Suppressor macrophage (primary cell): ENCODE data around the gene GTPBP3.
"Not testable (repeated sequence)": the region's sequence is repeated elsewhere in the genome, so short reads cannot be mapped to it uniquely, and the experiment has no call there.

Experiments
- DNase-seq, 4 experiments: peaks; one replicate each; pipeline ENCODE4 v3.0.0-alpha.2; 2020 to 2022

GTPBP3 gene

DNA sequence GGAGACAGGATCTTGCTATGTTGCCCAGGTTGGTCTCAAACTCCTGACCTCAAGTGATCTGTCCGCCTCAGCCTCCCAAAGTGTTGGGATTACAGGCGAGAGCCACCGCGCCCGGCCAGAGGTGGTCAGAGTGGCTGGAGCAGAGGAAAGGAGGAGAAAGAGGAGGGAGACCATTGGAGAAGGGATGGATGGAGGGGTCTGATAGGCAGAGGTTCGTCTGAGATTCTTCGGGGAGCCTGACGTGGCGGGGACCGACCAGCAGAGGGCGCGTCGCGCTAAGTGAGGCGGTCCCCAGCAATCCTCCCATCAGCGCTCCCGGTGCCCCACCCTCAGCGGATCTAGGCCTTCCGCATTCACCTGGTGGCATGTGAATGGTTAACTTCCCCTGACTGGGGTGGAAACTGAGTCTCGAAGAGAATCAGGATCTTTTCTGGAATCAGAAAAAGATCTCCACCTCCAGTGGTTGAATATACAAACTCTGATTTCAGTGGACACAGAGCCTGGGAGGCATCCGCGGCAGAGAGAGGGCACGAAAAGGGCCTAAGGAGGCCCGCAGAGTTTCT is 8.8 kb downstream of the GTPBP3 start:
- DNase-seq = peak; percentile 70 to 90 (median 87)

DNA sequence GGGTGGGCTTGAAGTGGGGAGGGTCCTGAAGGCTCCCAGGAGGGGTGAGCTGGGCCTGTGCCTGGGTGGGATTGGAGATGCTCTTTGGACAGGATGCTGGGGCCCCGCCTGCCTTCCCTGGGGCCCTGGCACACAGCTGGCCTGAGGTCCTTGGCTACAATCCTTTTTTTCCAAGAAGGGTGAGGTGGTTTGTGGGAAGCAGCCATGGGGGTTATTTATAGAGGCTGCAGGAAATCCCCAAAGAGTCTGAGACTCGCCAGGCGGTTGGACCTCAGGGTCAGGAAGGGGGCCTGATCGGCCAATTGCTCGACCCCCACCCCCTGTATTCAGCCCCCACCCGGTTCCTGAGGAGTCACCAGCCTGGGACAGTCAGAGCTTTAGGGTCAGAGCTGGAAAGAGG is 10.0 kb downstream of the GTPBP3 start:
- no peak for DNase-seq

DNA sequence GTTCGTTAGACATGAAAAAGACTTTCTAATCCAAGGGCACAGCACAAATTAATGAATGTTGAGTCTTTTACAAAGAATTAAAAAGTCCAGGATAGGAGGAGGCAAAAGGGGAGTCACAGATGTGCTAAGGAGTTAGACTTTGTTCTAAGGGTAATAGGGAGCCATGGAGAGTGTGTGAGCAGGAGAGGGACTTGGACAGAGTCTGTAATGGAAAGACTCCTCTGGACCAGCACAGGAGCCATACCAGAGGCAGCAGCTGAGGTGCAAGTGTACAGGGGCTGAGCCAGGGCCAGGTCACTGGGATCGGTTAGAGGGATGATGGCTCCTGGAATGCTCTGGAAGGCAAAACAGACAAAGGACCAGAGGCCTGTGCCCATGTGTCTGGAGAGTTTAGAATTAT is 10.5 kb downstream of the GTPBP3 start:
- DNase-seq = no peak

DNA sequence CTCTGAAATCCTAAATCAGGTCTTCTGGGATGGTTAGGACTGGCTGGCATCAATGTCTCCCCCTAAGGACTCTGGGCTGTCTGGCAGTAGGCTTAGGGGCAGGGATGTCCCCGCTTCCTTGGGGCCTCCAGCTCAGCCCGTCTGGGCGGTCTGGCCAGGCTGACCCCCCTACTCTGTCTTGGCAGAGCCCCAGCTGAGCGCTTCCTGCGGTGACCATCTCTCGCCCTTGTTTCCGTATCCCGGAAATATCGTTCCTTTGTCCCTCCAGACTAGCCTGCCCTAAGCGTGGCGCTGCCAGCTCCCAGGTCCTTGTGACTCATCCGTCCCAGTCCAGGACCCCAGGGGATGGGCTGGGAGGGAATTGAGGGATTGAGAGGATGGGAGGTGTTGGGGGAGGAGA is 11.3 kb downstream of the GTPBP3 start:
- DNase-seq = peak in 3 of 4 experiments; percentile 12 to 23 (median 22)

DNA sequence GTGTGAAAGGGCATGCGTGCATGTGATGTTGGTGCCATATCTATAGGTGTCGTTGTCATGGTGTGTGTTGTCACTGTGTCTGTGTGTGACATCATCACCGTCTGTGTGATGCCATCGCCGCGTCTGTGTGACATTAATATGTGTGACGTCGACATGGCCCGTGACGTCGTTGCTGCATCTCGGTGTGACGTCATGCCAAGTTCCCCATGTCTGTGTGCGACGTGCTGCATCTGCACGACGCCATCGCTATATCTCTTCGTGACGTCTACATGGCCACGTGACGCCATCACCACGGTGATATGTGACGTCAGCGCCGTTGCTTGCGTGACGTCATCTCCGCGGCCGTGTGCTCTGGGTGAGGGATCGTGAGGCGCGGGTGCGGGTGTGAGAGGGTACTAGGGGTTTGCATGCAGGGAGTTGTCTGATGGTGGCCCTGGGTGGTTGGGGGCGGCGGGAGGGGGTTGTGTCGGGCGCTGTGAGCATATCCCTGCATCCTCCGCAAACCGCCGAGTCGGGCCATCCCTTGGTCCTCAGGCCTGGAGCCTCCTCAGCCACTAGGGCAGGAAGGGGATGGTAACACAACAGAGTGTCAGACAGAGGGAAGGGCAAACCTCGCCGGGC is 14.6 kb downstream of the GTPBP3 start:
- DNase-seq = no peak

DNA sequence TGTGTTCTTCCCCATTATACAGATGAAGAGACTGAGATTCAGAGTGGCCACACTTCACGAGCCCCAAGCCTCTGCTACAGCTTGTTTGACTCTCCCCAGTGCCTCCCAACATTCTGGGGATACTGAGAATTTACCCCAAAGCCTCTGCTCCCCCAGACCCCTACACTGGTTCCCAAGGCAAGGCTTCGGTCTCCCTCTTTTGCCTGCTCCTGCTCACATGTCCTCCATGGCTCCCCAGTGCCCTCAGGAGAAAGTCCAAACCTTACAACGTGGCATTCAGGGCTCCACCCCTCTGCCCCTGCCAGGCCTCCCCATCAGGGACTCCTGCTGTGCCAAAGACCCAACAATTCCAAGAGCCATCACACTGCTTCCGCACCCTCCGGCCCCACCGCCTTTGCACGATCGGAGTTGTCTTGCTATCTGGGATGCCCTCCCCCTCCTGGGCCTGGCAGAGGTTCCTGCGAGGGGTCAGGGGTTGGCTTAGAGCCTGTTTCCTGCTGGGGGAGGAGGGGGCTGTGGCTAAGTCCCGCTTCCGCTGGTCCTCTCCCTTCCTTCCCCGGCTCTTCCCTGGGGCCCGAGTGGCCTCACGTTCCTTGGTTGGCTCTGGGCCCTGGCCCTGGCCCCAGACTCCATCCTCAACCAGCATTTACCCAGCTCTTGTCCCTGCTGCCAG is 15.4 kb downstream of the GTPBP3 start:
- no peak for DNase-seq

DNA sequence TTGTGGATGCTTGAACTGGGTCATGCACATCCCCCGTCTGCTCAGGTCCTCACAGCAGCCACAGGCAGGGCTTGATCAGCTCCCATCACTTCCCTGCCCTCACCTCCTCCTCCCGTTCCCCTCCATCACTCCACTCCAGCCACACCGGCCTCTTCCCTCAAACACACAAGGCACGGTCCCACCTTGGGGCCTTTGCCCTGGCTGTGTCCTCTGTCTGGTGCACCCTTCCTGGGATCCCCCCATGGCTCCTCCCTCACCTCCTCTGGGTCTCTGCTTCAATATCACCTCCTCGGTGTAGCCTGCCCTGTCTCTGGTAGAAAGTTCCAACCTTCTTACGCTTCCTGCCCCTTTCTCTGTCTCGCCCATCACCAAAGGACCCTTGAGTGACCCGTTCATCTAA is 16.0 kb downstream of the GTPBP3 start:
- no peak for DNase-seq

DNA sequence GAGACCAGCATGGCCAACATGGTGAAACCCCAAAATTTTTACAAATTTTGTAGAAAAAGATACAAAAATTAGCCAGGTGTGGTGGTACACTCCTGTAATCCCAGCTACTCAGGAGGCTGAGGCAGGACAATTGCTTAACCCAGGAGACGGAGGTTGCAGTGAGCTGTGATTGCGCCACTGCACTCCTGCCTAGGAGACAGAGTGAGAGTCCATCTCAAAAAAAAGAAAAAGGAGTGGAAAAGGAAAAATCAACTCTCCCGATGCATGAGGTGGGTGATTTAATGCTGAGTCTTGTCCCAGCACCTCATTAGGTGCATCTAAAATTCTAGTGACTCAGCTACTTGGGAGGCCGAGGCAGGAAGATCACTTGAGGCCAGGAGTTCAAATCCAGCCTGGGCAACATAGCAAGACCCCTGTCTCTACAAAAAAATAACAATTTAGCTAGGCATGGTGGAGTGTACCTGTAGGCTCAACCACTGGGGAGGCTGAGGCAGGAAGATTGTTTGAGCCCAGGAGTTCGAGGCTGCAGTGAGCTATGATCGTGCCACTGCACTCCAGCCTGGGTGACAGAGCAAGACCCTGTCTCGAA is 19.8 kb downstream of the GTPBP3 start:
- DNase-seq = no peak

DNA sequence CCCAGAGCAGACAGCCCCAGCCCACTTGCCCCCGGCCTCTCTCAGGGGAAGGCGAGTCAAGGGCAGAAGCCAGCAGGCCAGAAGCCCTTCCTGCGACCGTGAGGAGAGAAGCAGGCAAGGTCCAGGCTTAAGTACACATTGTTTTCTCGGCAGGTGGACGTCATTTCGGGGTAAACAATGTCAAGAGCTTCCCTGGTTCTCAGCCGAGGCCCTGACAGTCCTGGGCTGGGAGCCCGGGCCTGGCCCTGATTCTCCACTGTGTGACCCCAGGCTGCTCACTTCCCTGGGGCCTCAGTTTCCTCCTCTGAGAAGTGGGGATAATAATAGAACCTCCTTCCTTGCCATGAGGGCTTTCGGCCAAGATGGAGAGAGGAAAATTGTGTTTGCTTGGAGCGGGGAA is 20.4 kb downstream of the GTPBP3 start:
- DNase-seq = no peak

DNA sequence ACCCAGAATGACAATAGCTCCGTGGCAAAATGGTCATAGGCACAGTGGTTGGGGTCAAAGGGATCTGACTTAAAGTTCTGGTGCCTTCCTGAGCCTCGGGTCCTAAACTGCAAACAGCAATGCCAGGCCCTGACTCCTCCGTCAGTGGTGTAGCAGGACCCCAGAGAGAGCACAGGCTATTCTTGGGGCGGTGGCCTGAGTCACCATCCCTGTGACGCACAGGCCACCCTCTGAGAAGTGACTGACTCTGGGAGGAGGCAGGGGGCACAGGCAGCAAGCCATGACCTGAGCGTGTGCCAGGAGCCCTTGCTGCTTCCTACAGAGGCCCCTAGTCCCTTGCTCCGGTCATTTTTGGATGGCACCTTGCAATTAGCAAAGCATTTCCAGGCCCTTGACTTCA is 21.0 kb downstream of the GTPBP3 start:
- DNase-seq = no peak

DNA sequence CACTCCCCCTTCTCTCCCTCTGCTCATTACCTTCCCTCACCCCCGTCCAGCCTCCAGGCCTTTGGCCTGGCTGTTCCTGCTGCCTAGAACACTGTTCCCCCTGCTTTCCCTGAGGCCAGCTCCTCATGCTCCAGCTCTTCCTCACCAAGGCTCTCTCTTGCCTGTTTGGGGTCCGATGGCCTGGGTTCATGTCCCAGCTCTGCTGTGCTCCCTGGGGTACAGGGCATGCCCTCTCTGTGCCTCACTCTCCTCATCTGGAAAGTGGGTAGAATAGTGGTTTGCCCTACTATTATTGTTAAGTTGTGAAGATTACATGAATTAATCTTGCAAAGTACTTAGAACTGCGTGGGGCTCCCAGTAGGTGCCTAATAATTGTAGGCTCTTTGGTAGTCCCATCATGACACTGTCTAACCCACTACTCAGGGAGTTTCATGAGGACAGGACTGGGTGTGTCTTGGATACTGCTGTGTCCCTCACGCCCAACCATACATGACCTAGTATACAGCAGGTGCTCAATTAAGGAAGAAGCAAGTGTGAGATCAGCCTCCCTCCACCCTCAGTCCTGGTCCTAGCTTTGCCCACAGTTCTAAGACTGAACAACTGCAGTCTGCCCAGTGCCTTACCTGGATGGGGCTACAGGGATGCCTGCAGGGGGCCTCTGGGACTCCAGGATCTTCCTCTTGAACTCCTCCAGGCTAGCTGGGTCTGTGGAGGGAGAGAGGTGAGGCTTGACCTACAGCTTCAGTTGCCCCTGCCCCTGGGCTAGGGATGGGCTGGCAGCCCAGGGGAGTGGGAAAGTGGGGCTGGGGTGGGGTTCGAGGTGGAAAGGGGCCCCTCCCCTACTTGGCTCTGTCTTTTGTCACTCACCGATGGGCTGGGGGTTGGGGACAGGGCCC is 22.8 kb downstream of the GTPBP3 start:
- no peak for DNase-seq

DNA sequence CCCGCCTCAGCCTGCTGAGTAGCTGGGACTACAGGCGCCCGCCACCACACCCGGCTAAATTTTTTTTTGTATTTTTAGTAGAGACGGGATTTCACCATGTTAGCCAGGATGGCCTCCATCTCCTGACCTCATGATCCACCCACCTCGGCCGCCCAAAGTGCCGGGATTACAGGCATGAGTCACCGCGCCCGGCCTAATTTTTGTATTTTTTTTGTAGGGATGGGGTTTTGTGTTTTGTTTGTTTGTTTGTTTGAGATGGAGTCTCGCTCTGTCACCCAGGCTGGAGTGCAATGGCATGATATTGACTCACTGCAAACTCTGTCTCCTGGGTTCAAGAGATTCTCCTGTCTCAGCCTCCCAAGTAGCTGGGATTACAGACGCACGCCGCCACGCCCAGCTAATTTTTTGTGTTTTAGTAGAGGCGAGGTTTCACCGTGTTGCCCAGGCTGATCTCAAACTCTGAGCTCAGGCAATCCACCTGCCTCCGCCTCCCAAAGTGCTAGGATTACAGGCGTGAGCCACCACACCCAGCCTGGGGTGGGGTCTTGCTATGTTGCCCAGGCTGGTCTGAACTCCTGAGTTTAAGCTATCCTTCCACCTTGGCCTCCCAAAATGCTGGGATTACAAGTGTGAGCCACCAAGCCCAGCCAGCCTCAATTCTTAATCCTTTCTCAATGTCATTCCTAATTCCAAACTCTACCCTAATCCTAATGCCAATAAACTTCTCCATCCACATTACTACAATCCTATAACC is 26.7 kb downstream of the GTPBP3 start:
- DNase-seq = not testable (repeated sequence)

DNA sequence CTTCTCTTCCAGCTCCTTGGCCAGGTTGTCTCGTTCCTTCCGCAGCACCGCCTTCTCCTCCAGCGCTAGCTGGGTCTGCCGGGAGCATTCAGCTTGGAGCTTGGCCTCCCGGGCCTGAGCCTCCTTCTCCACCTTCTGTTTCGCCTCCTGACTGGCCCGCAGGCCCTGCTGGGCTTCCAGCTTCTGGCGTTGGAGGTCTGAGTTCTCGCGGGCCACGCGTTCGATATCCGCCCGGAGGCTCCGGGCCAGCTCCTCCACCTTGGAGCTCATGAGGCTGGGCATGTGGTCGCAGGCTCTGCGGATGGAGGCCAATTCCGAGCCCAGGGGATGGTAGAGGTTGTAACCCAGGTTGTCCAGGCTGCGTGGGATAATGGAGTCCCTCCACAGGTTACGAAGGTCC is 28.0 kb downstream of the GTPBP3 start:
- no peak for DNase-seq

DNA sequence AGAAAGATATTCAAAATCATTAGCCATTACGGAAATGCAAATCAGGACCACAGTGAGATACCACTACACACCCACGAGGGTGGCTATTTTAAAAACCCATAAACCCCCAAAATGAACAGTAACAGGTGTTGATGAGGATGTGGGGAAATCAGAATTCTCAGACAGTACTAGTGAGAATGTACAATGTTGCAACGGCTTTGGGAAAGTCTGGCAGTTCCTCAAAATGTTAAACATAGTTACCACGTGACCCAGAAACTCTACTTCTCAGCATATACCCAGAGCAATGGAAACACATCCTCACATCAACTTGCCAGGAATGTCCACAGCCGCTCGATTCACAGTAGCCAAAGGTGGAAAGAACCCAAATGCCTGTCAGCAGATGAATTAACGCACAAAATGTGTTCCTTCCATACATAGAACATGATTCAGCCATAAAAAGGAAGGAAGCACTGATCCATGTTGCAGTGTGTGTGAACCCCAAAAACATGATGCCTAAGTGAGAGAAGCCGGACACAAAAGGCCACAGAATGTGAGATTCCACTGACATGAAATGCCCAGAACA is 32.8 kb downstream of the GTPBP3 start:
- peak; percentile 74 to 91 (median 84) for DNase-seq

DNA sequence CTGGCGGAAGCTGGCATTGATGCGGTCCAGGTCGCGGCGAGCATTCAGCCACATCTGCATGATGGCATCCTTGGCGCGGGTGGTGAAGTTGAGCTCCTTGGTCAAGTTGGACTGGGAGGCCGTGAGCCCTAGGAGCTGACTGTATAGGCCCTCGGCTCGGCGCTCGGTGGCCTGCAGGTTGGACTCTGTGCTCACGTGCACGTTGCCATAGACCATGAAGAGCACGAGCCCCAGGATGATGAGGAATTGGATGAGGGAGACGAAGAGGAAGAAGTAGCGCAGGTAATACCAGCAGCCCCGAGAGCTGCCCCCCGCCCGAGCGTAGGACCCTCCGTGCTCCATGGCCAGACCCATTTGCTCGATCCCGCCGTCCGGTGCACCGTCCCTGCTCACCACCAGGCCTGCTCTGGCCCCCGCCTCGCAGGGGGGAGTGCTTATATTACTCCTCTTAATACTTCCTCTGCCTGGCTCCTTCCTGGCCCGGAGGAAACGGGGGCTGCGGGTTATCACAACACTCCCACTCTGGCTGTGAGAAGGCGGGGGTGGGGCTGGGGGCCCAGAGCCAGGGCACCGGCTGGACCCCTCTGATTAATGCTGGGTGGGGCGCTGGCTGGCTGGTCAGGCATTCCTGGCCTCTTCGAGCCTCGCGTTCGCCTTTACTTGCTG is 39.7 kb downstream of the GTPBP3 start, which contains the start of gene PLVAP:
TSS of gene PLVAP (minus strand) at position 408 of the 666 bp plus-strand sequence. CDS start at position 354, 54 bp downstream.
- peak in 3 of 4 experiments; percentile 17 to 59 (median 28) for DNase-seq

DNA sequence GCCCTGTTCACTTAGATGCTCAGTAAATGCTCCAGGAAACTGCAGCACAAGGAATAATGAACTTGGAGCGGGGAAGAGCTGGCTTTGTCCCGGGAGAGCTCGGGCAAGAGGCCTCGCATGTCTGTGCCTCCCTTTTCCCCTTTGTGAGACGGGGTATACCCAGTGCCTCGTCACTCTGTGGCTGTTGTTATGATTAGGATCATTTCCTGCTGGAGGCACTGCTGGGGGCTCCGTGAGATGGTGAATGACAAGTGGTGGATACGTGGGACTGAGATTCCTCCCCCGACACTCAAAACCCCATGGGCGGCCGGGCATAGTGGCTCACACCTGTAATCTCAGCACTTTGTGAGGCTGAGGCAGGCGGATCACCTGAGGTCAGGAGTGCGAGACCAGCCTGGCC is 40.9 kb downstream of the GTPBP3 start:
- DNase-seq = no peak

DNA sequence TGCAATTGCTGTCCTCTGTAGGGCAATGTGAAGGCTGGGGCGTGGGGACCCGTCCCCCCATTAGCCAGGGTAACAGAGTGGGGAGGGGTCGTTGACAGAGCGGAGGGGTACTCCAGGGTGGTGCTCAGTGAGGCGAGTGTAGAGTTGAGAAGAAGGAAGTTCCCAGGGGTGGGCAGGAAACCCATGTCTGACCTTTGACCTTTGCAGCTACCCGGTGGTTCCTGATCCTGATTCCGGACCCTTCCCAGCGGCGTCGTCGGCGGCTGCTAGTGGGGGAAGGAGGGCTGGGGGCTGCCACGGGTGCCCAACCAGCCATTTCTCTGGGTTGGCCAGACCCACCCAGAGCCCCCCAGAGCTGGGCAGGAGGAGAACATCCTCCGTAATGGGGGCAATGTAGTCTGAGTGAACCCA is 41.9 kb downstream of the GTPBP3 start:
- peak in 3 of 4 experiments; percentile 37 to 53 (median 50) for DNase-seq

DNA sequence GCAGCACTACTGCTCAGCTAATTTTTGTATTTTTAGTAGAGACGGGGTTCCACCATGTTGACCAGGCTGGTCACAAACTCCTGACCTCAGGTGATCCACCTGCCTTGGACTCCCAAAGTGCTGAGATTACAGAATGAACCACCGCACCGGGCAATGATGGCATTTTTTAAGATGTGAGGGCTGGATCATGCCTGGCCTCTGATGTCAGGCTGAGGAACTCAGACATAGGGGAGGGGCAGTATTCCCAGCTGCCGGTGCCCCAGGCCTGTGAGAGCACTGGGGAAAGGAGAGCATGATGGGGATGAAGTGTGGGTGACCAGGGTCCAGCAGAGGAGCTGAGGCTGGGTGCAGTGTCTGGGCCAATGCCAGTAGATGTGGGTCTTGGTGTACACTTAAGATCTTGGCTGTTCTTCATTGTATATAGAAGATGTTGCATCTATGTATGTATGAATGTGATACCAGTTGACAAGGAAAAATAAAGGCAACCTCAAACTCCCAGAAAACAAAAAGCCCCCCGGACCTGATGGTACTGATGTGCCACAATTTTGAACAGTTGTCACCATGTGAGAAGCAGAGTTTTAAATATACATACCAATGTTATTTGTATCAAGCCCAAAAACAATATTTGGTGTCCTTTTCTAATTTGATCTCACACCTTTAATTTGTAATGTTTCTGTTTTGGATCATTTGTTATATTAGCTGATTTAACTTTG is 43.2 kb downstream of the GTPBP3 start:
- DNase-seq = no peak

DNA sequence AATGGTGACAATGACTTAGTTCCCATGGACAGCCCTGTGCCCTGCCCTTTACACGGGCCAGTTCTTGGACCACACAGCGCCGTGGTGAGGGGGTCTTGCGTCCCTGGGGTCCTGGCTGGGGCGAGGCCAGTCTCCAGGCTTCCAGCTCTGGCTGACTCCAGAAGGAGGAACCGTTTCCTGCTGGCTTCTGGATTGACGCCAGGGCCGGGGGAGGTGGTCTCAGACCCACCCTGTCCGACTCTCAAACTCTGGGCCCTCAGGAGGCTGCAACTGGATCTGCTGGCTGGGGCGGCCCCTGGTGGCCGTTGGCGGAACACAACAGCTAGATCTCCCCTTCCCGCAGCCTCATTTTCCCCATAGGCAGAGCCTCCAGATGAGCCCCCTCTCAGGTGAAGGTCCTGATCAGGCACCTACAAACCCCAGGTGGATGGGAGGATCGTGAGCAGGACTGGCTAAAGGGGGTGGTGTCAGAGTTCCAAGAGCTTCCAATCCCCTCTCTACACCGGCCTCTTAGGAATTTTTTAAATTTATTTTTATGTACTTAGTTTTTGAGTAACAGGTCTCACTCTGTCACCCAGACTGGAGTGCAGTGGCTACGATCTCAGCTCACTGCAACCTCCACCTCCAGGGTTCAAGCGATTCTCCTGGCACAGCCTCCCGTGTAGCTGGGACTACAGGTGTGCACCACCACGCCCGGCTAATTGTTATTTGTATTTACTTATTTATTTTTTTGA is 48.7 kb downstream of the GTPBP3 start:
- peak; percentile 67 to 88 (median 78) for DNase-seq

DNA sequence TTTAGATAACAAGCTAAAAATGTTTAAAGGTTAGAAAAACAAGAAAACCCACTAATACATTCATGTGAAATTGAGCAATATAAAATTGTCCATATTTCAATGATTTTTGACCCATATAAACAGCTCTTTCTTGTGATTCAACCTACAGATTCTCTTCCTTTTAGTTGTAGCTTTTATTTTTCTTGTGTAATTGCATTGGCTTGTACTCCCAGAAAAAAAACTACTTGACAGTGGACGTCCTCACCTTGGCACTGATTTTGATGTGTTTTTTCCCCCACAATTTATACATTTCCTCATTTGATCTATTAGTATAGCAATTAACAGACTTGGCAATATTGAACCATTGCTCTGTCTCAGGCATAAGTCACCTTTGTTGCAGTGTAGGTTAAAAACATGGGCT is 51.9 kb downstream of the GTPBP3 start:
- DNase-seq = no peak
